ENCODE data around the gene ZFP36.

Gene ZFP36

DNA sequence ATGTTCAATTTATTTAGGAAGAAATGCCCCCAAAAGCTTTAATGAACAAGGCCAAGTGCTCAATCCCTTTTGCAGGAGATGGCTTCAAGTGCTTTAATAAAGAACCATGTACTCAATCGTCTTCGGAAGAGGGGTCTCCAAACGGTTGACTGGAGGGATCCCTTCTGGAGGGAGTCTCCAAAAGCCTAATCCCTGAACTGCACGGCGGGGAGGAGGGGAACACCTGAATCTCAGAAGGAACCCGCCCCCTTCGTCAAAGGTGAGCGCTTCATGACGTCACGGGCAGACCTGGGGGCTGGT, 16.2 kb upstream of the ZFP36 start:
- H3K4me3 ChIP-seq (ENCODE audit: low read length) = peak overlapping the region; percentile 78
- H3K4me1 ChIP-seq (ENCODE audit: low read length) = peaks cover 11% of the 10 kb centered on the region
- H3K4me2 ChIP-seq (ENCODE audit: low read length) = peak overlapping the region; percentile 89
- H2AFZ ChIP-seq (ENCODE audit: low read depth, low read length) = peak overlapping the region; percentile 54; the same call in 1 of the 2 replicates
- no peaks in the 10 kb centered on the region for H3K27me3 ChIP-seq (ENCODE audit: low read depth, low read length)
- H3K36me3 ChIP-seq (replicated peaks; ENCODE audit: low read depth, low read length) = peaks cover 43% of the 10 kb centered on the region
- H3K9me3 ChIP-seq (ENCODE audit: insufficient read depth, low read length) = no peaks in the 10 kb centered on the region
- TF ChIP-seq, protein P1, sequence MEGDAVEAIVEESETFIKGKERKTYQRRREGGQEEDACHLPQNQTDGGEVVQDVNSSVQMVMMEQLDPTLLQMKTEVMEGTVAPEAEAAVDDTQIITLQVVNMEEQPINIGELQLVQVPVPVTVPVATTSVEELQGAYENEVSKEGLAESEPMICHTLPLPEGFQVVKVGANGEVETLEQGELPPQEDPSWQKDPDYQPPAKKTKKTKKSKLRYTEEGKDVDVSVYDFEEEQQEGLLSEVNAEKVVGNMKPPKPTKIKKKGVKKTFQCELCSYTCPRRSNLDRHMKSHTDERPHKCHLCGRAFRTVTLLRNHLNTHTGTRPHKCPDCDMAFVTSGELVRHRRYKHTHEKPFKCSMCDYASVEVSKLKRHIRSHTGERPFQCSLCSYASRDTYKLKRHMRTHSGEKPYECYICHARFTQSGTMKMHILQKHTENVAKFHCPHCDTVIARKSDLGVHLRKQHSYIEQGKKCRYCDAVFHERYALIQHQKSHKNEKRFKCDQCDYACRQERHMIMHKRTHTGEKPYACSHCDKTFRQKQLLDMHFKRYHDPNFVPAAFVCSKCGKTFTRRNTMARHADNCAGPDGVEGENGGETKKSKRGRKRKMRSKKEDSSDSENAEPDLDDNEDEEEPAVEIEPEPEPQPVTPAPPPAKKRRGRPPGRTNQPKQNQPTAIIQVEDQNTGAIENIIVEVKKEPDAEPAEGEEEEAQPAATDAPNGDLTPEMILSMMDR (IDR thresholded peaks at IDR 0.05; ENCODE audit: low read depth, low read length) = no peak
- no peak for TF ChIP-seq EZH2phosphoT487 (IDR thresholded peaks at IDR 0.05; ENCODE audit: low read depth)
- peaks cover 35% of the 10 kb centered on the region for H3K79me2 ChIP-seq (ENCODE audit: low read length)
- H3K27ac ChIP-seq (ENCODE audit: low read length) = peak overlapping the region; percentile 82
- no peaks in the 10 kb centered on the region for H4K20me1 ChIP-seq (ENCODE audit: insufficient read depth, low read length)
- H3K9ac ChIP-seq (ENCODE audit: low read length) = peak overlapping the region; percentile 86

DNA sequence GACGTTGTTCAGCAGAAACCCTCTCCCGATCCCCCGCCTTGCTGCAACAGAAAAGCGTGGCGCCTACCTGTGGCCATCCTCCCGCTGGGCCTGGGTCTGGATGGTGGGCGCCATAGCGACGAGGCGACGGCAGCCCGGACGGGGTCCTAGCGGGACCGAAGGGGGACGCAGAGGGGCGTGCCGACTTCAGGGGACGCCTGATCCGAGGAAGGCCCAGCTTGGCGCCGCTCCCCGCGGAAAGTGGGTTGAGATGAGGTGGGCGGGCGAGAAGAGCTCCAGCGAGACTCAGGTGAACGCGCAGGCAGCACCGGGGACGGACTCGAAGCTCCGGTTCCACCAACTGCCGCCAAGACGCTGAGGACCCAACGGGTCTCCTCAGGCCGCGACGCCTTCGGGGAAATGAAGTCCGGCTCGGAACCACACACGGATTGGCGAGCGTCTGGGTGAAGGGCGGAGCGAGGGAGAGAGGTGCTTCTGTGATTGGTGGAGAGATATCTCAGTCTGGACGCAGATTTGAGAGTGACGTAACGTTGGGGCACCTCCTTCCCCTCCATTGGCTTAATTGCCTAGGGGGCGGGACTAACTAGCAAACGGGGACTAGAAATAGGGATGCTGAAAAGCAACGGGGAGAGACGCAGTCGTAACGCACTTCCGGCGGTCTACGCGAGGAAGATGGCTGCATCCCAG, 15.8 kb upstream of the ZFP36 start, which contains the start of the genes MED29 and PAF1:
Gene MED29, plus strand, starts transcription at position 628 of the 687 bp plus-strand sequence. Its CDS starts 45 bp downstream, at position 673.
Gene PAF1, minus strand, starts transcription at position 356 of the 687 bp plus-strand sequence. Its CDS starts 242 bp downstream, at position 114.
- H3K4me2 ChIP-seq (ENCODE audit: low read length) = peak within 1 kb of the TSS; percentile 89
- peaks cover 39% of the 10 kb centered on the region for H3K36me3 ChIP-seq (replicated peaks; ENCODE audit: low read depth, low read length)
- peaks cover 35% of the 10 kb centered on the region for H3K79me2 ChIP-seq (ENCODE audit: low read length)
- TF ChIP-seq EZH2phosphoT487 (IDR thresholded peaks at IDR 0.05; ENCODE audit: low read depth) = no peak
- TF ChIP-seq, protein P1 (IDR thresholded peaks at IDR 0.05; ENCODE audit: low read depth, low read length) = no peak; the same call in 1 of the 2 replicates
- H3K27me3 ChIP-seq (ENCODE audit: low read depth, low read length) = no peaks in the 10 kb centered on the region
- no peaks in the 10 kb centered on the region for H4K20me1 ChIP-seq (ENCODE audit: insufficient read depth, low read length)
- H3K4me3 ChIP-seq (ENCODE audit: low read length) = peak within 1 kb of the TSS; percentile 90
- H3K27ac ChIP-seq (ENCODE audit: low read length) = peak within 1 kb of the TSS; percentile 82
- H3K4me1 ChIP-seq (ENCODE audit: low read length) = peaks cover 11% of the 10 kb centered on the region
- peak within 1 kb of the TSS; percentile 88 for H3K9ac ChIP-seq (ENCODE audit: low read length)
- peak within 1 kb of the TSS; percentile 63 for H2AFZ ChIP-seq (ENCODE audit: low read depth, low read length)
- no peaks in the 10 kb centered on the region for H3K9me3 ChIP-seq (ENCODE audit: insufficient read depth, low read length)

DNA sequence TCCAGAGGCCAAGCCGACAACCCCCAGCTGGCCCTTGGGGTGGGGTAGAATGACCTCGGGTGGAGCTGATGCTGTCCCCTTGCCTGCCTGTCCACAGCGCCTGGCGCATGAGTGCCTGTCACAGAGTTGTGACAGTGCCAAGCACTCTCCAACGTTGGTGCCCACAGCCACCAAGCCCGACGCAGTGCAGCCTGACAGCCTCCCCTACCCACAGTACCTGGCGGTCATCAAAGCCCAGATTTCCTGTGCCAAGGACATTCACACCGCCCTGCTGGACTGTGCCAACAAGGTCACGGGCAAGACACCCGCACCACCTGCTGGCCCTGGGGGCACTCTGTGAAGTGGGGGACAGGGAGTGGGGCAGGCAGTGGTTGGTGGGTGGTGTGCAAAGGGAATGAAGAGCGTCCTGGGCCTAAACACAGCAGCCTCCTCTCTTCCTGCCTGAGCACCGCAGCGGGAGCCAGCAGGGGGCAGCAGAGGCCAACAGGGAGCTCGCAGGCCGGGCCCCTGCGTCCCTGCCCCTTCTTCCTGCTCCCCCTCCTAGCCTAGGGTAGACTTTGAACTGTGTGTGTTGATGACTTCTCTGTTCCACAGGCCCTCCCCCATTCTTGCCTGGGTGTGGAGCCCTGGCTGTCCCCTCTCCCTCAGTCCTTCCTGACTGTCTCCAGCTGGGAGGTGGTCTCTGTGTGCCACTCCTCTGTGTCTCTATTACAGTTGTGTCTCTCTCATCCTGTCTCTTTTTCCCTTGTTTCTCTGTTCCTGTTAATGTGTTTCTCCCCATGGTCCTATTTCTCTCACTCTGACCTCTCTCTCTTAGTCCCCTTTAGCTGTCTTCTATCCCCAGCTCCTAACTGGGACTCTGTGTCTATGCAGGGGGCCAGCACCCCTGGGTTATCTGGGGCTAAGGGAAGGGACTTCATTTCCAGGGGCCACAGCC, 9.0 kb upstream of the ZFP36 start:
- Histone ChIP-seq H3K4me1 (ENCODE audit: low read length) (peaks cover 50% of the 10 kb centered on the region), H3K4me2 (ENCODE audit: low read length) (peak overlapping the region; percentile 69), H4K20me1 (ENCODE audit: insufficient read depth, low read length) (no peaks in the 10 kb centered on the region), H3K27me3 (ENCODE audit: low read depth, low read length) (no peaks in the 10 kb centered on the region), H3K27ac (ENCODE audit: low read length) (peak overlapping the region; percentile 92), H3K9me3 (ENCODE audit: insufficient read depth, low read length) (no peaks in the 10 kb centered on the region; the same call in 1 of the 2 replicates), H2AFZ (ENCODE audit: low read depth, low read length) (no peak overlapping the region), H3K36me3 (replicated peaks; ENCODE audit: low read depth, low read length) (peaks cover 32% of the 10 kb centered on the region), H3K4me3 (ENCODE audit: low read length) (peak overlapping the region; percentile 31), H3K79me2 (ENCODE audit: low read length) (peaks cover 8% of the 10 kb centered on the region), H3K9ac (ENCODE audit: low read length) (peak overlapping the region; percentile 70)
- no peak for TF ChIP-seq EZH2phosphoT487 (IDR thresholded peaks at IDR 0.05; ENCODE audit: low read depth)
- TF ChIP-seq, protein P1 (IDR thresholded peaks at IDR 0.05; ENCODE audit: low read depth, low read length) = peak; percentile 95
